Liver (tissue), 9 donors: ENCODE results near the gene LAMP2. TPM values are rescaled to one million over a fixed set of nuclear protein-coding genes. Genes with fewer than 3 reads are reported as not detected.

Source experiments
- DNase-seq: peaks from one replicate; pipeline ENCODE4 v3.0.0-alpha.2; 2017; ENCODE audit warnings: low spot score
- H3K27ac ChIP-seq, 2 donors: one replicate each; pipeline ENCODE4 v1.7.0; 2013; ENCODE audit warnings: inconsistent platforms in 2 of 2, low read length in 2 of 2, control low read depth in 1 of 2, low read depth in 1 of 2, mild to moderate bottlenecking in 1 of 2
- H3K27me3 ChIP-seq, 4 donors: one replicate each; pipeline versions ENCODE4 v1.6.1 to v1.7.0; 2013; ENCODE audit warnings: low read length in 3 of 4, inconsistent platforms in 1 of 4, mild to moderate bottlenecking in 1 of 4, moderate library complexity in 1 of 4; ENCODE audit not compliant: control insufficient read depth in 4 of 4, insufficient read depth in 4 of 4
- H3K36me3 ChIP-seq, 4 donors: one replicate each; pipeline versions ENCODE4 v1.6.1 to v1.7.0; 2013; ENCODE audit warnings: low read length in 3 of 4, mild to moderate bottlenecking in 3 of 4, low read depth in 1 of 4, moderate library complexity in 1 of 4; ENCODE audit not compliant: control insufficient read depth in 4 of 4, insufficient read depth in 3 of 4
- H3K4me1 ChIP-seq, 4 donors: one replicate each; pipeline versions ENCODE4 v1.6.1 to v1.7.0; 2013; ENCODE audit warnings: low read length in 3 of 4, mild to moderate bottlenecking in 3 of 4, moderate library complexity in 1 of 4; ENCODE audit not compliant: control insufficient read depth in 4 of 4, insufficient read depth in 4 of 4
- H3K4me3 ChIP-seq, 3 donors: one replicate each; pipeline versions ENCODE4 v1.6.1 to v1.7.0; 2013; ENCODE audit warnings: low read length in 3 of 3, control low read depth in 1 of 3, low read depth in 1 of 3, mild to moderate bottlenecking in 1 of 3
- H3K9ac ChIP-seq, 2 donors: one replicate each; pipeline ENCODE4 v1.7.0; 2013; ENCODE audit warnings: low read length in 2 of 2, mild to moderate bottlenecking in 2 of 2, moderate library complexity in 2 of 2, control low read depth in 1 of 2, low read depth in 1 of 2
- H3K9me3 ChIP-seq, 4 donors: one replicate each; pipeline versions ENCODE4 v1.6.1 to v1.7.0; 2013; ENCODE audit warnings: low read length in 3 of 4; ENCODE audit not compliant: control insufficient read depth in 4 of 4
- EGR1 ChIP-seq, 2 donors: IDR thresholded peaks; 2 replicates each; pipeline ENCODE4 v1.6.1; 2016 to 2018; ENCODE audit warnings: antibody characterized with exemption in 2 of 2, low read depth in 2 of 2
- FOXA1 ChIP-seq: IDR thresholded peaks from 2 replicates; pipeline ENCODE4 v1.6.1; 2016; ENCODE audit warnings: antibody characterized with exemption
- FOXA2 ChIP-seq: IDR thresholded peaks from 2 replicates; pipeline ENCODE4 v1.6.1; 2016; ENCODE audit warnings: antibody characterized with exemption
- GABPA ChIP-seq, 2 donors: IDR thresholded peaks in 1 of 2; conservative IDR thresholded peaks in 1 of 2; 2 replicates each; pipeline ENCODE4 v1.6.1; 2016; ENCODE audit warnings: antibody characterized with exemption in 2 of 2, mild to moderate bottlenecking in 1 of 2, moderate library complexity in 1 of 2
- HNF4A ChIP-seq, 2 donors: conservative IDR thresholded peaks; 2 replicates each; pipeline ENCODE4 v1.6.1; 2016; ENCODE audit warnings: antibody characterized with exemption in 2 of 2, mild to moderate bottlenecking in 2 of 2
- HNF4G ChIP-seq: IDR thresholded peaks from 2 replicates; pipeline ENCODE4 v1.6.1; 2016; ENCODE audit warnings: antibody characterized with exemption
- JUND ChIP-seq, 2 donors: IDR thresholded peaks; 2 replicates each; pipeline ENCODE4 v1.6.1; 2016; ENCODE audit warnings: antibody characterized with exemption in 2 of 2
- NR2F2 ChIP-seq: IDR thresholded peaks from 2 replicates; pipeline ENCODE4 v1.6.1; 2016; ENCODE audit warnings: antibody characterized with exemption
- RAD21 ChIP-seq, 2 donors: IDR thresholded peaks; 2 replicates each; pipeline ENCODE4 v1.6.1; 2016; ENCODE audit warnings: antibody characterized with exemption in 2 of 2, mild to moderate bottlenecking in 2 of 2
- RXRA ChIP-seq, 2 donors: IDR thresholded peaks; 2 replicates each; pipeline ENCODE4 v1.6.1; 2017 to 2018; ENCODE audit warnings: antibody characterized with exemption in 2 of 2, mild to moderate bottlenecking in 1 of 2
- SP1 ChIP-seq: IDR thresholded peaks from 2 replicates; pipeline ENCODE4 v1.6.1; 2018; ENCODE audit warnings: antibody characterized with exemption, mild to moderate bottlenecking
- TAF1 ChIP-seq: conservative IDR thresholded peaks from 2 replicates; pipeline ENCODE4 v1.6.1; 2016; ENCODE audit warnings: antibody characterized with exemption, mild to moderate bottlenecking
- YY1 ChIP-seq: IDR thresholded peaks from 2 replicates; pipeline ENCODE4 v1.6.1; 2016; ENCODE audit warnings: antibody characterized with exemption, mild to moderate bottlenecking
- WGBS: extraction: QIAGEN DNeasy Blood & Tissue Kit; methylation state at CpG from one replicate; pipeline ENCODE4 v1.1.7; 2013; 5-methylcytosine and 5-hydroxymethylcytosine counted together
- polyA plus RNA-seq, 2 donors: library from polyadenylated mRNA; stranded (reverse) in 1 of 2; unstranded in 1 of 2; fragments of 200-250 nt in 1 of 2; fragments of >200 nt in 1 of 2; fragmentation: Nextera tagmentation in 1 of 2; extraction: Ambion mirVana in 1 of 2; gene quantifications; one replicate each; pipeline versions ENCODE4 v1.2.1 to v1.2.3, GENCODE V29; 2013 to 2015
- total RNA-seq, 2 donors: library from RNA; depleted of rRNA; stranded (reverse); fragments of >200 nt; gene quantifications; one replicate each; pipeline ENCODE4 v1.2.3, GENCODE V29; 2014
- TF ChIP-seq, protein P1 (sequence below): IDR thresholded peaks from 2 replicates; pipeline ENCODE4 v1.6.1; 2016; ENCODE audit warnings: antibody characterized with exemption
- TF ChIP-seq, protein P2 (sequence below): IDR thresholded peaks from 2 replicates; pipeline ENCODE4 v1.6.1; 2016; ENCODE audit warnings: antibody characterized with exemption, mild to moderate bottlenecking
- TF ChIP-seq, protein P3 (sequence below): IDR thresholded peaks from 2 replicates; pipeline ENCODE4 v1.6.1; 2016; ENCODE audit warnings: antibody characterized with exemption
- TF ChIP-seq, protein P4 (sequence below): fragments of 150-350 bp; IDR thresholded peaks from 2 replicates; pipeline ENCODE4 v1.5.1; 2017; ENCODE audit warnings: improper control_type of control experiment, low read depth, low read length; ENCODE audit not compliant: missing input control
- TF ChIP-seq, protein P5 (sequence below): IDR thresholded peaks from 2 replicates; pipeline ENCODE4 v1.6.1; 2016; ENCODE audit warnings: antibody characterized with exemption
- donor health status: healthy.
- donor health status: healthy.
- donor health status: healthy.
- donor health status: healthy.
- donor health status: healthy.

Gene LAMP2
- total and polyA plus RNA-seq, 4 donors, result 80.0 to 140 (median 119) TPM

DNA sequence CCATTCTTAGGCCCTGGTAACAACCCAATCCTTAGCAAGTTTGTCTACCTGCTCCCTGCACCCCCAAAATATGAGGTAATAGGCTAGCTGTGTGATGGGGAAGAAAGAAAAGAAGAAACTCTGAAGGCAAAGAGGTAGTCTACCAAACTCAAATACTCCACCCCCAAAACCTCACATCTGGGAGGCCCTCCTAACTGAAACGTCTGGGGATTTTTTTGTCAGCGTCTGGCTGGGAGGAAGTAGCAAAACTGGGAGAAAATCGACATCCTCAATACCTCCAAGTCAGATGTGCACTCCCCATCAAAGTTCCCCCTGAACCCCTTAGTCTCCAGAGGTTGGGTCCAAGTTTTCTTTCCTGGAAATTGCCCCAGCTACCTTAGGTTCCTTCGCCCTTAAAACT lies 1.0 kb downstream of the LAMP2 start:
- TF ChIP-seq SP1 (no peak), NR2F2 (no peak), GABPA (IDR thresholded peaks at IDR 0.05 in 1 of 2, conservative IDR thresholded peaks at IDR 0.05 in 1 of 2) (no peak), FOXA1 (no peak), TAF1 (no peak), RAD21 (IDR thresholded peaks at IDR 0.05) (no peak), YY1 (no peak), EGR1 (IDR thresholded peaks at IDR 0.05; ENCODE audit: low read depth in 2 of 2) (no peak), RXRA (IDR thresholded peaks at IDR 0.05) (no peak), JUND (IDR thresholded peaks at IDR 0.05) (no peak), HNF4A (conservative IDR thresholded peaks at IDR 0.05) (no peak), FOXA2 (no peak), HNF4G (no peak)
- TF ChIP-seq, protein P1, sequence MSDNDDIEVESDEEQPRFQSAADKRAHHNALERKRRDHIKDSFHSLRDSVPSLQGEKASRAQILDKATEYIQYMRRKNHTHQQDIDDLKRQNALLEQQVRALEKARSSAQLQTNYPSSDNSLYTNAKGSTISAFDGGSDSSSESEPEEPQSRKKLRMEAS, result no peak
- TF ChIP-seq, protein P2, sequence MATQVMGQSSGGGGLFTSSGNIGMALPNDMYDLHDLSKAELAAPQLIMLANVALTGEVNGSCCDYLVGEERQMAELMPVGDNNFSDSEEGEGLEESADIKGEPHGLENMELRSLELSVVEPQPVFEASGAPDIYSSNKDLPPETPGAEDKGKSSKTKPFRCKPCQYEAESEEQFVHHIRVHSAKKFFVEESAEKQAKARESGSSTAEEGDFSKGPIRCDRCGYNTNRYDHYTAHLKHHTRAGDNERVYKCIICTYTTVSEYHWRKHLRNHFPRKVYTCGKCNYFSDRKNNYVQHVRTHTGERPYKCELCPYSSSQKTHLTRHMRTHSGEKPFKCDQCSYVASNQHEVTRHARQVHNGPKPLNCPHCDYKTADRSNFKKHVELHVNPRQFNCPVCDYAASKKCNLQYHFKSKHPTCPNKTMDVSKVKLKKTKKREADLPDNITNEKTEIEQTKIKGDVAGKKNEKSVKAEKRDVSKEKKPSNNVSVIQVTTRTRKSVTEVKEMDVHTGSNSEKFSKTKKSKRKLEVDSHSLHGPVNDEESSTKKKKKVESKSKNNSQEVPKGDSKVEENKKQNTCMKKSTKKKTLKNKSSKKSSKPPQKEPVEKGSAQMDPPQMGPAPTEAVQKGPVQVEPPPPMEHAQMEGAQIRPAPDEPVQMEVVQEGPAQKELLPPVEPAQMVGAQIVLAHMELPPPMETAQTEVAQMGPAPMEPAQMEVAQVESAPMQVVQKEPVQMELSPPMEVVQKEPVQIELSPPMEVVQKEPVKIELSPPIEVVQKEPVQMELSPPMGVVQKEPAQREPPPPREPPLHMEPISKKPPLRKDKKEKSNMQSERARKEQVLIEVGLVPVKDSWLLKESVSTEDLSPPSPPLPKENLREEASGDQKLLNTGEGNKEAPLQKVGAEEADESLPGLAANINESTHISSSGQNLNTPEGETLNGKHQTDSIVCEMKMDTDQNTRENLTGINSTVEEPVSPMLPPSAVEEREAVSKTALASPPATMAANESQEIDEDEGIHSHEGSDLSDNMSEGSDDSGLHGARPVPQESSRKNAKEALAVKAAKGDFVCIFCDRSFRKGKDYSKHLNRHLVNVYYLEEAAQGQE, result no peak
- TF ChIP-seq, protein P3, sequence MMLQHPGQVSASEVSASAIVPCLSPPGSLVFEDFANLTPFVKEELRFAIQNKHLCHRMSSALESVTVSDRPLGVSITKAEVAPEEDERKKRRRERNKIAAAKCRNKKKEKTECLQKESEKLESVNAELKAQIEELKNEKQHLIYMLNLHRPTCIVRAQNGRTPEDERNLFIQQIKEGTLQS, result no peak
- TF ChIP-seq, protein P4, sequence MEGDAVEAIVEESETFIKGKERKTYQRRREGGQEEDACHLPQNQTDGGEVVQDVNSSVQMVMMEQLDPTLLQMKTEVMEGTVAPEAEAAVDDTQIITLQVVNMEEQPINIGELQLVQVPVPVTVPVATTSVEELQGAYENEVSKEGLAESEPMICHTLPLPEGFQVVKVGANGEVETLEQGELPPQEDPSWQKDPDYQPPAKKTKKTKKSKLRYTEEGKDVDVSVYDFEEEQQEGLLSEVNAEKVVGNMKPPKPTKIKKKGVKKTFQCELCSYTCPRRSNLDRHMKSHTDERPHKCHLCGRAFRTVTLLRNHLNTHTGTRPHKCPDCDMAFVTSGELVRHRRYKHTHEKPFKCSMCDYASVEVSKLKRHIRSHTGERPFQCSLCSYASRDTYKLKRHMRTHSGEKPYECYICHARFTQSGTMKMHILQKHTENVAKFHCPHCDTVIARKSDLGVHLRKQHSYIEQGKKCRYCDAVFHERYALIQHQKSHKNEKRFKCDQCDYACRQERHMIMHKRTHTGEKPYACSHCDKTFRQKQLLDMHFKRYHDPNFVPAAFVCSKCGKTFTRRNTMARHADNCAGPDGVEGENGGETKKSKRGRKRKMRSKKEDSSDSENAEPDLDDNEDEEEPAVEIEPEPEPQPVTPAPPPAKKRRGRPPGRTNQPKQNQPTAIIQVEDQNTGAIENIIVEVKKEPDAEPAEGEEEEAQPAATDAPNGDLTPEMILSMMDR, result no peak
- TF ChIP-seq, protein P5, sequence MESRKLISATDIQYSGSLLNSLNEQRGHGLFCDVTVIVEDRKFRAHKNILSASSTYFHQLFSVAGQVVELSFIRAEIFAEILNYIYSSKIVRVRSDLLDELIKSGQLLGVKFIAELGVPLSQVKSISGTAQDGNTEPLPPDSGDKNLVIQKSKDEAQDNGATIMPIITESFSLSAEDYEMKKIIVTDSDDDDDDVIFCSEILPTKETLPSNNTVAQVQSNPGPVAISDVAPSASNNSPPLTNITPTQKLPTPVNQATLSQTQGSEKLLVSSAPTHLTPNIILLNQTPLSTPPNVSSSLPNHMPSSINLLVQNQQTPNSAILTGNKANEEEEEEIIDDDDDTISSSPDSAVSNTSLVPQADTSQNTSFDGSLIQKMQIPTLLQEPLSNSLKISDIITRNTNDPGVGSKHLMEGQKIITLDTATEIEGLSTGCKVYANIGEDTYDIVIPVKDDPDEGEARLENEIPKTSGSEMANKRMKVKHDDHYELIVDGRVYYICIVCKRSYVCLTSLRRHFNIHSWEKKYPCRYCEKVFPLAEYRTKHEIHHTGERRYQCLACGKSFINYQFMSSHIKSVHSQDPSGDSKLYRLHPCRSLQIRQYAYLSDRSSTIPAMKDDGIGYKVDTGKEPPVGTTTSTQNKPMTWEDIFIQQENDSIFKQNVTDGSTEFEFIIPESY, result no peak
- Histone ChIP-seq H3K4me1 (peaks cover 0 to 22% (median 8%) of the 10 kb centered on the region in 4 donors), H3K27me3 (no peaks in the 10 kb centered on the region), H3K27ac (peak overlapping the region; percentile 90 to 96), H3K9ac (peak overlapping the region; percentile 67 to 96), H3K36me3 (no peaks in the 10 kb centered on the region), H3K9me3 (no peaks in the 10 kb centered on the region), H3K4me3 (peak overlapping the region; percentile 69 to 85 (median 79))
- no peak for DNase-seq
- 6% methylated on average over 4 of the region's 4 CpGs for WGBS
